HG03457 (cell line): ENCODE results near the gene CRYL1.

ENCODE experiments used
- ATAC-seq: cut with Tn5 transposase; IDR thresholded peaks from one replicate; pipeline ENCODE4 v1.9.1; 2021; ENCODE audit warnings: moderate number of reproducible peaks; ENCODE audit not compliant: unreplicated experiment

The CRYL1 gene

GRCh38 chr13:20534038-20534608 lies 8.5 kb upstream of the CRYL1 start:
- ATAC-seq, result no peak

GRCh38 chr13:20528452-20528851 lies 2.8 kb upstream of the CRYL1 start:
- peak; percentile 50 for ATAC-seq

- no peak for ATAC-seq
Observed at GRCh38 chr13:20526664-20527063, 1.0 kb upstream of the CRYL1 start.

GRCh38 chr13:20525144-20525600 lies 485 bp downstream of the CRYL1 start:
- ATAC-seq, result no peak

GRCh38 chr13:20521364-20522115 lies 4.1 kb downstream of the CRYL1 start:
- ATAC-seq, result no peak

GRCh38 chr13:20519875-20520274 lies 5.8 kb downstream of the CRYL1 start:
- no peak for ATAC-seq

- ATAC-seq, result no peak
Observed at GRCh38 chr13:20518660-20519100, 7.0 kb downstream of the CRYL1 start.

GRCh38 chr13:20514866-20515265 lies 10.8 kb downstream of the CRYL1 start:
- no peak for ATAC-seq

- no peak for ATAC-seq
Observed at GRCh38 chr13:20513466-20513995, 12.1 kb downstream of the CRYL1 start.

- ATAC-seq, result no peak
Observed at GRCh38 chr13:20512042-20512683, 13.5 kb downstream of the CRYL1 start.

- no peak for ATAC-seq
Observed at GRCh38 chr13:20506696-20507095, 19.0 kb downstream of the CRYL1 start.

GRCh38 chr13:20505405-20506366 lies 20.0 kb downstream of the CRYL1 start:
- ATAC-seq, result no peak

- no peak for ATAC-seq
Observed at GRCh38 chr13:20503088-20504083, 22.3 kb downstream of the CRYL1 start.

- no peak for ATAC-seq
Observed at GRCh38 chr13:20501592-20501991, 24.1 kb downstream of the CRYL1 start.

GRCh38 chr13:20501120-20501519 lies 24.5 kb downstream of the CRYL1 start:
- no peak for ATAC-seq

GRCh38 chr13:20499986-20500385 lies 25.7 kb downstream of the CRYL1 start:
- no peak for ATAC-seq

GRCh38 chr13:20498659-20499058 lies 27.0 kb downstream of the CRYL1 start:
- no peak for ATAC-seq

GRCh38 chr13:20498129-20498528 lies 27.5 kb downstream of the CRYL1 start:
- ATAC-seq, result no peak

GRCh38 chr13:20497006-20497775 lies 28.5 kb downstream of the CRYL1 start:
- ATAC-seq, result no peak
